Kidney (tissue), 14 donors: ENCODE results near the gene GRID1. TPM values are rescaled to one million over a fixed set of nuclear protein-coding genes. Genes with fewer than 3 reads are reported as not detected.

Source experiments
- DNase-seq, 5 donors: peaks; one replicate each; pipeline ENCODE4 v3.0.0-alpha.2; 2013 to 2020
- FAIRE-seq: peaks from 2 replicates; lab custom pipeline; 2012; peaks lifted over from hg19 to GRCh38; lab: Jason Lieb, UNC
- H3K27ac ChIP-seq, 2 donors: one replicate each; pipeline ENCODE4 v1.7.0; 2013; ENCODE audit warnings: low read depth in 2 of 2, low read length in 2 of 2, inconsistent platforms in 1 of 2
- H3K27me3 ChIP-seq: one replicate; pipeline ENCODE4 v1.7.1; 2013; ENCODE audit warnings: low read length, inconsistent platforms; ENCODE audit not compliant: control insufficient read depth, insufficient read depth
- H3K36me3 ChIP-seq, 3 donors: one replicate each; pipeline versions ENCODE4 v1.7.0 to v1.7.1; 2013; ENCODE audit warnings: low read length in 3 of 3, control low read depth in 1 of 3, inconsistent platforms in 1 of 3; ENCODE audit not compliant: insufficient read depth in 3 of 3, control insufficient read depth in 2 of 3
- H3K4me1 ChIP-seq, 3 donors: one replicate each; pipeline versions ENCODE4 v1.7.0 to v1.7.1; 2013; ENCODE audit warnings: low read length in 3 of 3, inconsistent platforms in 1 of 3, low read depth in 1 of 3; ENCODE audit not compliant: control insufficient read depth in 2 of 3, insufficient read depth in 2 of 3
- H3K4me3 ChIP-seq, 3 donors: one replicate each; pipeline versions ENCODE4 v1.7.0 to v1.8.1; 2013; ENCODE audit warnings: low read length in 3 of 3, control low read depth in 1 of 3, inconsistent platforms in 1 of 3
- H3K9ac ChIP-seq, 3 donors: one replicate each; pipeline versions ENCODE4 v1.7.0 to v1.7.1; 2013; ENCODE audit warnings: low read length in 3 of 3, control low read depth in 1 of 3, inconsistent platforms in 1 of 3
- H3K9me3 ChIP-seq, 3 donors: one replicate each; pipeline versions ENCODE4 v1.7.0 to v1.7.1; 2013; ENCODE audit warnings: low read length in 3 of 3, control low read depth in 1 of 3, inconsistent platforms in 1 of 3; ENCODE audit not compliant: control insufficient read depth in 2 of 3, insufficient read depth in 1 of 3
- CTCF ChIP-seq: IDR thresholded peaks from 3 replicates; pipeline ENCODE4 v1.5.1; 2012; ENCODE audit warnings: mild to moderate bottlenecking, moderate library complexity, borderline replicate concordance; ENCODE audit not compliant: insufficient read depth; ENCODE audit errors: extremely low read depth
- intact Hi-C: fragments of 100-400 bp; cut with DNase I; formaldehyde crosslinking; loops from one replicate; pipeline ENCODE4 v1.11.1; 2022
- polyA plus RNA-seq: library from polyadenylated mRNA; stranded (reverse); fragments of 350-450 nt; fragmentation: Illumina TruSeq; extraction: RNeasy Lipid Tissue Mini Kit (QIAGEN cat#74804); gene quantifications from one replicate; pipeline ENCODE4 v1.2.3, GENCODE V29; 2014; ENCODE audit warnings: low read depth, low replicate concordance; ENCODE audit not compliant: insufficient read depth
- total RNA-seq: library from RNA; stranded (reverse); fragmentation: NEBNext Ultra II Directional; extraction: Animal tissue kit (Norgen Biotek cat#: 25700); gene quantifications from one replicate; pipeline ENCODE4 v1.2.1, GENCODE V29; 2021
- donor health status: control.
- donor health status: control.
- donor health status: control.
- donor health status: control.
- donor health status: control.
- donor health status: DM: yes; HTN: yes; CAD: no.
- donor health status: Normal renal cell carcinoma (clear cell type).

The GRID1 gene
- total and polyA plus RNA-seq, 2 donors from 2014 or later: 0.37 to 1.4 TPM

- no peak for TF ChIP-seq CTCF
- FAIRE-seq (no peak), DNase-seq (peak in 1 of 5 donors; percentile 7)
- Histone ChIP-seq H3K27ac (no peak overlapping the region), H3K9me3 (no peaks in the 10 kb centered on the region), H3K9ac (no peak overlapping the region), H3K36me3 (no peaks in the 10 kb centered on the region), H3K27me3 (no peaks in the 10 kb centered on the region), H3K4me1 (no peaks in the 10 kb centered on the region), H3K4me3 (no peak overlapping the region)
- intact Hi-C loops: no loop called here
Observed at GRCh38 chr10:85604884-85605283, 761.7 kb downstream of the GRID1 start.

GRCh38 chr10:85604136-85604725 lies 762.4 kb downstream of the GRID1 start:
- H3K27me3 ChIP-seq: no peaks in the 10 kb centered on the region
- intact Hi-C loops: no loop called here
- no peak overlapping the region for H3K9ac ChIP-seq
- DNase-seq (no peak), FAIRE-seq (no peak)
- H3K27ac ChIP-seq: no peak overlapping the region
- H3K4me3 ChIP-seq: no peak overlapping the region
- no peaks in the 10 kb centered on the region for H3K9me3 ChIP-seq
- no peaks in the 10 kb centered on the region for H3K36me3 ChIP-seq
- TF ChIP-seq CTCF: no peak
- H3K4me1 ChIP-seq: no peaks in the 10 kb centered on the region

GRCh38 chr10:85603151-85603940 lies 763.2 kb downstream of the GRID1 start:
- Histone ChIP-seq H3K9me3 (no peaks in the 10 kb centered on the region), H3K9ac (no peak overlapping the region), H3K27ac (no peak overlapping the region), H3K4me3 (no peak overlapping the region), H3K36me3 (no peaks in the 10 kb centered on the region), H3K27me3 (no peaks in the 10 kb centered on the region), H3K4me1 (no peaks in the 10 kb centered on the region)
- intact Hi-C loops: no loop called here
- DNase-seq (peak in 1 of 5 donors; percentile 3), FAIRE-seq (no peak)
- TF ChIP-seq CTCF: no peak
